IMR-90 (cell line): ENCODE measurements around the gene PLGRKT. TPM values are rescaled to one million over a fixed set of nuclear protein-coding genes. Genes with fewer than 3 reads are reported as not detected.

Experiments
- ATAC-seq: fragments of 200-7000 bp; cut with Tn5 transposase; 2 replicates; pipeline ENCODE4 v1.9.1; 2020; ENCODE audit warnings: low read depth, mild to moderate bottlenecking, moderate library complexity
- BruUV-seq: library from RNA; stranded (reverse); fragments of 400-500 nt; replicated peaks from 2 replicates; lab custom pipeline; 2021; lab: Mats Ljungman, UMichigan
- CTCF ChIA-PET: fragments of 300-600 bp; formaldehyde crosslinking; extraction: SDS; loops from one replicate; lab custom pipeline; 2021; ENCODE audit warnings: antibody characterized with exemption; lab: Yijun Ruan, JAX
- POLR2A ChIA-PET: fragments of 300-600 bp; sonication (Branson Sonifier 250); formaldehyde crosslinking; loops from one replicate; lab custom pipeline; 2022; ENCODE audit warnings: antibody characterized with exemption; ENCODE audit not compliant: unreplicated experiment; lab: Charles Lee
- DNase-seq: peaks from one replicate; pipeline ENCODE4 v3.0.0; 2013
- H2AFZ ChIP-seq: replicated peaks from 2 replicates; pipeline ENCODE3; 2013; ENCODE audit warnings: low read length, mild to moderate bottlenecking; ENCODE audit not compliant: poor library complexity
- H2AK5ac ChIP-seq: 2 replicates; pipeline ENCODE4 v1.6.1; 2013; ENCODE audit warnings: low read depth, low read length, inconsistent platforms
- H2AK9ac ChIP-seq: replicated peaks from 2 replicates; pipeline ENCODE3; 2013; ENCODE audit warnings: mild to moderate bottlenecking, low read depth, low read length, moderate library complexity; ENCODE audit not compliant: poor library complexity
- H2BK120ac ChIP-seq: 2 replicates; pipeline ENCODE4 v1.6.1; 2013; ENCODE audit warnings: low read depth, low read length, inconsistent platforms
- H2BK15ac ChIP-seq: 3 replicates; pipeline ENCODE4 v1.6.1; 2013; ENCODE audit warnings: low read depth, low read length, inconsistent platforms
- H2BK20ac ChIP-seq: 2 replicates; pipeline ENCODE4 v1.6.1; 2013; ENCODE audit warnings: low read depth, mild to moderate bottlenecking, inconsistent platforms, low read length, moderate library complexity
- H2BK5ac ChIP-seq: 2 replicates; pipeline ENCODE4 v1.6.1; 2013; ENCODE audit warnings: mild to moderate bottlenecking, low read depth, low read length, inconsistent platforms; ENCODE audit not compliant: poor library complexity, severe bottlenecking
- H3K14ac ChIP-seq: replicated peaks from 2 replicates; pipeline ENCODE4 v1.6.1; 2013; ENCODE audit warnings: low read depth, low read length, inconsistent platforms
- H3K18ac ChIP-seq: 2 replicates; pipeline ENCODE4 v1.6.1; 2013; ENCODE audit warnings: low read depth, low read length, control low read depth
- H3K23ac ChIP-seq: 2 replicates; pipeline ENCODE4 v1.6.1; 2013; ENCODE audit warnings: low read depth, low read length, inconsistent platforms
- H3K27ac ChIP-seq: 2 replicates; pipeline ENCODE4 v1.5.1; 2013; ENCODE audit warnings: mild to moderate bottlenecking, control low read depth, low read length; ENCODE audit not compliant: insufficient read depth
- H3K27me3 ChIP-seq: 2 replicates; pipeline ENCODE4 v1.6.1; 2013; ENCODE audit warnings: low read length; ENCODE audit not compliant: control insufficient read depth, insufficient read depth
- H3K36me3 ChIP-seq: 2 replicates; pipeline ENCODE4 v1.6.1; 2013; ENCODE audit warnings: low read length, mixed read lengths; ENCODE audit not compliant: control insufficient read depth, insufficient read depth
- H3K4ac ChIP-seq: 2 replicates; pipeline ENCODE4 v1.6.1; 2013; ENCODE audit warnings: low read depth, low read length, inconsistent platforms
- H3K4me1 ChIP-seq: 2 replicates; pipeline ENCODE4 v1.6.1; 2013; ENCODE audit warnings: low read length, mixed read lengths; ENCODE audit not compliant: control insufficient read depth, insufficient read depth
- H3K4me2 ChIP-seq: 2 replicates; pipeline ENCODE4 v1.6.1; 2013; ENCODE audit warnings: low read depth, mild to moderate bottlenecking, control low read depth, low read length, moderate library complexity
- H3K4me3 ChIP-seq: 2 replicates; pipeline ENCODE4 v1.5.1; 2013; ENCODE audit warnings: low read depth, mild to moderate bottlenecking, control low read depth, low read length, moderate library complexity; ENCODE audit not compliant: insufficient read depth
- H3K56ac ChIP-seq: 2 replicates; pipeline ENCODE4 v1.6.1; 2013; ENCODE audit warnings: low read length, inconsistent platforms; ENCODE audit not compliant: insufficient read depth; ENCODE audit errors: extremely low read depth
- H3K79me1 ChIP-seq, 2 experiments: 2 replicates each; pipeline ENCODE4 v1.6.1; 2013; ENCODE audit warnings: low read length in 2 of 2, inconsistent platforms in 1 of 2, low read depth in 1 of 2
- H3K9ac ChIP-seq: 2 replicates; pipeline ENCODE4 v1.6.1; 2013; ENCODE audit warnings: low read depth, low read length, control low read depth
- H3K9me1 ChIP-seq: 2 replicates; pipeline ENCODE4 v1.6.1; 2013; ENCODE audit warnings: low read length, inconsistent platforms; ENCODE audit not compliant: insufficient read depth
- H3K9me3 ChIP-seq: 2 replicates; pipeline ENCODE4 v1.6.1; 2013; ENCODE audit warnings: low read length; ENCODE audit not compliant: control insufficient read depth, insufficient read depth
- H4K20me1 ChIP-seq: 2 replicates; pipeline ENCODE4 v1.6.1; 2013; ENCODE audit warnings: low read length, inconsistent platforms; ENCODE audit not compliant: insufficient read depth
- H4K5ac ChIP-seq: 2 replicates; pipeline ENCODE4 v1.6.1; 2013; ENCODE audit warnings: mild to moderate bottlenecking, low read depth, low read length, control low read depth
- H4K8ac ChIP-seq, 2 experiments: 2 replicates each; pipeline ENCODE4 v1.6.1; 2013; ENCODE audit warnings: low read depth in 2 of 2, low read length in 2 of 2, control low read depth in 1 of 2, inconsistent platforms in 1 of 2
- H4K91ac ChIP-seq: 2 replicates; pipeline ENCODE4 v1.6.1; 2013; ENCODE audit warnings: low read depth, low read length, inconsistent platforms; ENCODE audit not compliant: insufficient read depth
- MAFK ChIP-seq: IDR thresholded peaks from 2 replicates; pipeline ENCODE4 v1.6.1; 2012; ENCODE audit warnings: low read depth, low read length, improper control_type of control experiment
- WGBS, 2 experiments: methylation state at CpG; one replicate each; pipeline versions ENCODE4 v1.1.5 to v1.1.7; 2013; ENCODE audit warnings: missing lambda C conversion rate in 2 of 2; ENCODE audit not compliant: insufficient read length in 1 of 2; ENCODE audit errors: extremely low coverage in 2 of 2; 5-methylcytosine and 5-hydroxymethylcytosine counted together
- dilution Hi-C: fragments of 300-500 bp; cut with HindIII; formaldehyde crosslinking; loops from one replicate; pipeline ENCODE4 v1.14.3; 2018; ENCODE audit warnings: low sequenced_read_pairs; ENCODE audit not compliant: unreplicated experiment
- in situ Hi-C: fragments of 300-500 bp; cut with MboI; formaldehyde crosslinking; loops from 3 replicates; pipeline ENCODE4 v1.14.3; 2019; ENCODE audit warnings: low sequenced_read_pairs, inconsistent platforms, mixed read lengths
- intact Hi-C: fragments of 100-400 bp; cut with micrococcal nuclease; formaldehyde crosslinking; loops from 2 replicates; pipeline ENCODE4 v1.10.0; 2022
- polyA plus RNA-seq, 3 experiments: library from polyadenylated mRNA; depleted of rRNA; stranded (reverse); fragments of >200 nt; gene quantifications; 2 replicates each; pipeline ENCODE4 v1.2.3, GENCODE V29; 2012; ENCODE audit warnings: low replicate concordance in 1 of 3
- total RNA-seq: library from RNA; depleted of rRNA; stranded (reverse); fragments of >200 nt; gene quantifications from 2 replicates; pipeline ENCODE4 v1.2.3, GENCODE V29; 2012
- TF ChIP-seq, protein P1 (sequence below): fragments of 150-350 bp; IDR thresholded peaks from 2 replicates; pipeline ENCODE4 v1.6.1; 2016; ENCODE audit warnings: low read depth, mild to moderate bottlenecking, low read length, moderate library complexity, borderline replicate concordance

The PLGRKT gene
- total and polyA plus RNA-seq, 2 of the 4 experiments (the other 2 are of a cell fraction): 10.8 to 12.7 TPM

DNA sequence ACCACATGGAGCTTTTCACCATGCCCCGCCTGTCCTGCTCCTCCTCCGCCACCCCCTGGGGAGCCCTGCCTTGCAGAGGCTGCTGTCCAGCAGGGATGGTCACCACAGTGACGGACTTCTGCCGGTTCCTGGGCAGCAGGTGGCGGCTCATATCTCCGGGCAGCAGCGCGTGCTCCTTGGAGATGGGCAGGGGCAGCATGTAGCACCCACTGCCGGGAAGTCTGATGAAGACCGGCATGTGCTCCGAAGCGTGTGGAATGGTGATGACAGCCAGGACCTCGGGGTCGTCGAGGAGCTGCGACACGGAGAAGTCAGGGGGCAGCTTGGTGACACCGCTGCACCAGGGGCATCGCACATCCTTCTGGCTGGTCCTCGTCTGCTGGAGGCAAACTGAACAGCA, 19.2 kb downstream of the PLGRKT start:
- no peak overlapping the region for H2AK9ac ChIP-seq
- no peak overlapping the region for H2BK5ac ChIP-seq
- H3K4me2 ChIP-seq: no peak overlapping the region
- H3K56ac ChIP-seq: no peak overlapping the region
- H3K79me1 ChIP-seq: no peaks in the 10 kb centered on the region; a peak in 1 of 4 replicates
- no peak overlapping the region for H2BK120ac ChIP-seq
- H3K9me3 ChIP-seq: no peaks in the 10 kb centered on the region
- H4K20me1 ChIP-seq: no peaks in the 10 kb centered on the region
- no TSS peak for BruUV-seq
- no peak for ATAC-seq
- no peak overlapping the region for H3K14ac ChIP-seq
- in situ Hi-C loops (no loop called here), intact Hi-C loops (no loop called here), dilution Hi-C loops (no loop called here)
- H3K4ac ChIP-seq: no peak overlapping the region
- no peaks in the 10 kb centered on the region; the same call in 1 of the 2 replicates for H3K36me3 ChIP-seq
- no peak overlapping the region for H3K27ac ChIP-seq
- H3K9me1 ChIP-seq: peaks cover 9% of the 10 kb centered on the region
- no peak overlapping the region for H2AFZ ChIP-seq
- H3K4me1 ChIP-seq: no peaks in the 10 kb centered on the region
- no peak overlapping the region for H2AK5ac ChIP-seq
- DNase-seq: no peak
- no peak overlapping the region for H3K18ac ChIP-seq
- H3K27me3 ChIP-seq: no peaks in the 10 kb centered on the region
- H4K5ac ChIP-seq: no peak overlapping the region
- no peak overlapping the region for H2BK15ac ChIP-seq
- no peak overlapping the region for H2BK20ac ChIP-seq
- no peak overlapping the region for H3K9ac ChIP-seq
- no peak overlapping the region for H4K8ac ChIP-seq
- WGBS, 2 experiments: 99% methylated on average over 13 of the region's 20 CpGs; no CpG with 5 or more reads in 1 of the 2 experiments
- H4K91ac ChIP-seq: no peak overlapping the region
- POLR2A ChIA-PET: no interaction called here
- CTCF ChIA-PET: no interaction called here
- H3K4me3 ChIP-seq: no peak overlapping the region
- H3K23ac ChIP-seq: no peak overlapping the region
- TF ChIP-seq MAFK: no peak
- TF ChIP-seq, protein P1, sequence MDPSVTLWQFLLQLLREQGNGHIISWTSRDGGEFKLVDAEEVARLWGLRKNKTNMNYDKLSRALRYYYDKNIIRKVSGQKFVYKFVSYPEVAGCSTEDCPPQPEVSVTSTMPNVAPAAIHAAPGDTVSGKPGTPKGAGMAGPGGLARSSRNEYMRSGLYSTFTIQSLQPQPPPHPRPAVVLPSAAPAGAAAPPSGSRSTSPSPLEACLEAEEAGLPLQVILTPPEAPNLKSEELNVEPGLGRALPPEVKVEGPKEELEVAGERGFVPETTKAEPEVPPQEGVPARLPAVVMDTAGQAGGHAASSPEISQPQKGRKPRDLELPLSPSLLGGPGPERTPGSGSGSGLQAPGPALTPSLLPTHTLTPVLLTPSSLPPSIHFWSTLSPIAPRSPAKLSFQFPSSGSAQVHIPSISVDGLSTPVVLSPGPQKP: no peak
